HEK293 (cell line): ENCODE data around the gene NOL7.

Source experiments
- CTCF ChIA-PET: fragments of 350-600 bp; formaldehyde crosslinking; extraction: SDS; loops from one replicate; lab custom pipeline; 2021; ENCODE audit warnings: antibody characterized with exemption; lab: Yijun Ruan, JAX
- POLR2A ChIA-PET: fragments of 300-600 bp; formaldehyde crosslinking; extraction: SDS; loops from one replicate; lab custom pipeline; 2020; ENCODE audit warnings: antibody characterized with exemption, inconsistent platforms; lab: Yijun Ruan, JAX
- H3K27ac ChIP-seq: fragments of 200-500 bp; sonication (Bioruptor generic); 2 replicates; pipeline ENCODE4 v1.5.1; 2014; ENCODE audit warnings: low read depth, low read length, control low read depth, inconsistent platforms; ENCODE audit errors: extremely low read depth
- H3K36me3 ChIP-seq, 2 experiments: fragments of 200-500 bp in 1 of 2; sonication (Bioruptor generic) in 1 of 2; 1 replicate in 1 of 2; 2 replicates in 1 of 2; pipeline ENCODE4 v1.5.1; 2014 to 2017; ENCODE audit warnings: inconsistent platforms in 2 of 2, low read length in 2 of 2; ENCODE audit not compliant: control insufficient read depth in 2 of 2, insufficient read depth in 1 of 2
- H3K4me1 ChIP-seq: fragments of 200-500 bp; sonication (Bioruptor generic); 2 replicates; pipeline ENCODE4 v1.5.1; 2014; ENCODE audit warnings: mild to moderate bottlenecking, low read length, inconsistent platforms; ENCODE audit not compliant: control insufficient read depth, insufficient read depth
- H3K4me3 ChIP-seq: 2 replicates; pipeline ENCODE4 v1.5.1; 2011; ENCODE audit warnings: low read depth, mild to moderate bottlenecking, control low read depth, low read length, moderate library complexity
- H3K9me3 ChIP-seq: fragments of 200-500 bp; sonication (Bioruptor generic); 2 replicates; pipeline ENCODE4 v1.5.1; 2014; ENCODE audit warnings: low read depth, low read length, inconsistent platforms; ENCODE audit not compliant: control insufficient read depth, insufficient read depth
- ATF2 ChIP-seq: fragments of 450-650 bp; formaldehyde crosslinking; IDR thresholded peaks from 2 replicates; pipeline ENCODE4 v1.5.1; 2016; ENCODE audit warnings: missing biosample characterization, missing genetic modification characterization, low read depth
- BCL6B ChIP-seq: fragments of 450-650 bp; formaldehyde crosslinking; IDR thresholded peaks from 2 replicates; pipeline ENCODE4 v1.5.1; 2017; ENCODE audit warnings: missing biosample characterization, missing genetic modification characterization
- KLF1 ChIP-seq: fragments of 450-650 bp; formaldehyde crosslinking; IDR thresholded peaks from 2 replicates; pipeline ENCODE4 v1.5.1; 2016; ENCODE audit warnings: missing biosample characterization, missing genetic modification characterization
- KLF17 ChIP-seq: fragments of 450-650 bp; formaldehyde crosslinking; IDR thresholded peaks from 2 replicates; pipeline ENCODE4 v1.5.1; 2016; ENCODE audit warnings: missing biosample characterization, missing genetic modification characterization
- MZF1 ChIP-seq: fragments of 450-650 bp; formaldehyde crosslinking; IDR thresholded peaks from 2 replicates; pipeline ENCODE4 v1.5.1; 2017; ENCODE audit warnings: missing biosample characterization, missing genetic modification characterization, borderline replicate concordance
- PRDM10 ChIP-seq: fragments of 450-650 bp; formaldehyde crosslinking; IDR thresholded peaks from 2 replicates; pipeline ENCODE4 v1.5.1; 2016; ENCODE audit warnings: missing biosample characterization, missing genetic modification characterization
- PRDM4 ChIP-seq: fragments of 450-650 bp; formaldehyde crosslinking; IDR thresholded peaks from 2 replicates; pipeline ENCODE4 v1.5.1; 2017; ENCODE audit warnings: missing biosample characterization, missing genetic modification characterization
- YY2 ChIP-seq: fragments of 450-650 bp; formaldehyde crosslinking; IDR thresholded peaks from 2 replicates; pipeline ENCODE4 v1.5.1; 2016; ENCODE audit warnings: missing biosample characterization, missing genetic modification characterization
- ZBTB21 ChIP-seq: fragments of 450-650 bp; formaldehyde crosslinking; IDR thresholded peaks from 2 replicates; pipeline ENCODE4 v1.5.1; 2017; ENCODE audit warnings: missing biosample characterization, missing genetic modification characterization
- ZFP41 ChIP-seq: fragments of 450-650 bp; formaldehyde crosslinking; IDR thresholded peaks from 2 replicates; pipeline ENCODE4 v1.5.1; 2016; ENCODE audit warnings: missing biosample characterization, missing genetic modification characterization, borderline replicate concordance
- ZNF138 ChIP-seq: fragments of 450-650 bp; formaldehyde crosslinking; IDR thresholded peaks from 2 replicates; pipeline ENCODE4 v1.5.1; 2016; ENCODE audit warnings: missing biosample characterization, missing genetic modification characterization, borderline replicate concordance
- ZNF18 ChIP-seq: fragments of 450-650 bp; formaldehyde crosslinking; IDR thresholded peaks from 2 replicates; pipeline ENCODE4 v1.5.1; 2016; ENCODE audit warnings: missing biosample characterization, missing genetic modification characterization
- ZNF404 ChIP-seq: fragments of 450-650 bp; formaldehyde crosslinking; IDR thresholded peaks from 2 replicates; pipeline ENCODE4 v1.5.1; 2017; ENCODE audit warnings: missing biosample characterization, missing genetic modification characterization
- ZNF426 ChIP-seq: fragments of 450-650 bp; formaldehyde crosslinking; IDR thresholded peaks from 2 replicates; pipeline ENCODE4 v1.5.1; 2017; ENCODE audit warnings: missing biosample characterization, missing genetic modification characterization, mild to moderate bottlenecking, inconsistent platforms, moderate library complexity
- ZNF544 ChIP-seq: fragments of 450-650 bp; formaldehyde crosslinking; IDR thresholded peaks from 2 replicates; pipeline ENCODE4 v1.5.0; 2017; ENCODE audit warnings: missing biosample characterization, missing genetic modification characterization
- ZNF776 ChIP-seq: fragments of 450-650 bp; formaldehyde crosslinking; IDR thresholded peaks from 2 replicates; pipeline ENCODE4 v1.5.0; 2017; ENCODE audit warnings: missing biosample characterization, missing genetic modification characterization, borderline replicate concordance
- ZNF777 ChIP-seq: fragments of 450-650 bp; formaldehyde crosslinking; IDR thresholded peaks from 2 replicates; pipeline ENCODE4 v1.5.1; 2017; ENCODE audit warnings: missing biosample characterization, missing genetic modification characterization, borderline replicate concordance

NOL7 gene

GRCh38 chr6:13666194-13667105 lies 51.3 kb downstream of the NOL7 start (continued):
- TF ChIP-seq ZNF776: no peak
- 0 out of 2 replicates have a peak, but pooled peaks have one; percentile 26 for TF ChIP-seq KLF1 (tag by site-specific recombination)
- TF ChIP-seq PRDM4: 0 out of 2 replicates have a peak, but pooled peaks have one; percentile 24
- TF ChIP-seq ZNF426: 0 out of 2 replicates have a peak, but pooled peaks have one; percentile 3

- peaks cover 31% of the 10 kb centered on the region for H3K4me1 ChIP-seq
- POLR2A ChIA-PET: no interaction called here
- no peaks in the 10 kb centered on the region for H3K9me3 ChIP-seq
- TF ChIP-seq PRDM10 (tag by site-specific recombination) (0 out of 2 replicates have a peak, but pooled peaks have one; percentile 33), YY2 (tag by site-specific recombination) (no peak)
- no peak overlapping the region for H3K4me3 ChIP-seq
- CTCF ChIA-PET: no interaction called here
- no peaks in the 10 kb centered on the region for H3K36me3 ChIP-seq
- no peak overlapping the region for H3K27ac ChIP-seq
These were observed 52.5 kb downstream of the NOL7 start for GRCh38 chr6:13667655-13668054.

GRCh38 chr6:13668291-13668928 lies 53.3 kb downstream of the NOL7 start:
- no peaks in the 10 kb centered on the region for H3K36me3 ChIP-seq
- POLR2A ChIA-PET: no interaction called here
- no peak overlapping the region for H3K27ac ChIP-seq
- no peaks in the 10 kb centered on the region for H3K9me3 ChIP-seq
- H3K4me3 ChIP-seq: no peak overlapping the region
- CTCF ChIA-PET: interaction anchor here (0.6 kb wide), 1 partner anchor 113 kb away, joined by 3 read pairs; no protein-coding TSS in a partner anchor
- H3K4me1 ChIP-seq: peaks cover 29% of the 10 kb centered on the region
- TF ChIP-seq BCL6B (tag by site-specific recombination): no peak
- TF ChIP-seq MZF1 (tag by site-specific recombination): peak; percentile 90; the same call in 1 of the 2 replicates
- no peak for TF ChIP-seq ZNF138 (tag by site-specific recombination)
- no peak for TF ChIP-seq ZNF777 (tag by site-specific recombination)
- no peak for TF ChIP-seq ZFP41 (tag by site-specific recombination)
- no peak for TF ChIP-seq ZBTB21 (tag by site-specific recombination)
- TF ChIP-seq ATF2 (tag by site-specific recombination): no peak
- no peak for TF ChIP-seq ZNF544 (tag by site-specific recombination)
- no peak for TF ChIP-seq KLF17 (tag by site-specific recombination)
- no peak for TF ChIP-seq ZNF404 (tag by site-specific recombination)
- no peak for TF ChIP-seq YY2 (tag by site-specific recombination)
- no peak for TF ChIP-seq ZNF18 (tag by site-specific recombination)
